Skeletal muscle cell (primary cell): ENCODE results near the gene KLF13.

Experiments used
- DNase-seq: peaks from one replicate; pipeline ENCODE4 v3.0.0-alpha.2; 2010; ENCODE audit warnings: low read depth
- H3K4me3 ChIP-seq: 2 replicates; pipeline ENCODE4 v1.5.1; 2011; ENCODE audit warnings: low read depth, mild to moderate bottlenecking, control low read depth, low read length, moderate library complexity

Gene KLF13

GRCh38 chr15:31328969-31329639 is 2.5 kb downstream of the KLF13 start:
- peak overlapping the region; percentile 76 for H3K4me3 ChIP-seq
- DNase-seq = no peak

GRCh38 chr15:31329640-31330010 is 3.0 kb downstream of the KLF13 start:
- peak overlapping the region; percentile 76 for H3K4me3 ChIP-seq

GRCh38 chr15:31330111-31330785 is 3.6 kb downstream of the KLF13 start:
- DNase-seq = no peak
- no peak overlapping the region for H3K4me3 ChIP-seq

More at GRCh38 chr15:31329640-31330010, 3.0 kb downstream of the KLF13 start:
- DNase-seq = no peak

- DNase-seq = no peak
- no peak overlapping the region for H3K4me3 ChIP-seq
These were observed 4.2 kb downstream of the KLF13 start for GRCh38 chr15:31330836-31331235.

- H3K4me3 ChIP-seq = no peak overlapping the region
- DNase-seq = no peak
These were observed 4.8 kb downstream of the KLF13 start for GRCh38 chr15:31331389-31331788.

- H3K4me3 ChIP-seq = no peak overlapping the region
- no peak for DNase-seq
These were observed 5.5 kb downstream of the KLF13 start for GRCh38 chr15:31332020-31332680.

- no peak for DNase-seq
- no peak overlapping the region for H3K4me3 ChIP-seq
These were observed 6.0 kb downstream of the KLF13 start for GRCh38 chr15:31332681-31333071.

GRCh38 chr15:31333119-31333518 is 6.5 kb downstream of the KLF13 start:
- no peak overlapping the region for H3K4me3 ChIP-seq
- DNase-seq = no peak

GRCh38 chr15:31333820-31334219 is 7.2 kb downstream of the KLF13 start:
- DNase-seq = no peak
- H3K4me3 ChIP-seq = no peak overlapping the region

GRCh38 chr15:31335989-31336592 is 9.5 kb downstream of the KLF13 start:
- no peak for DNase-seq
- no peak overlapping the region for H3K4me3 ChIP-seq

GRCh38 chr15:31336593-31337295 is 10.1 kb downstream of the KLF13 start:
- DNase-seq = no peak
- H3K4me3 ChIP-seq = no peak overlapping the region

GRCh38 chr15:31337352-31338031 is 10.9 kb downstream of the KLF13 start:
- no peak overlapping the region for H3K4me3 ChIP-seq
- no peak for DNase-seq

- no peak for DNase-seq
- H3K4me3 ChIP-seq = no peak overlapping the region
These were observed 11.8 kb downstream of the KLF13 start for GRCh38 chr15:31338318-31338878.

- no peak overlapping the region for H3K4me3 ChIP-seq
- DNase-seq = no peak
These were observed 12.4 kb downstream of the KLF13 start for GRCh38 chr15:31338879-31339557.

- no peak overlapping the region for H3K4me3 ChIP-seq
- DNase-seq = no peak
These were observed 12.9 kb downstream of the KLF13 start for GRCh38 chr15:31339558-31339895.

GRCh38 chr15:31340047-31340446 is 13.4 kb downstream of the KLF13 start:
- no peak for DNase-seq
- no peak overlapping the region for H3K4me3 ChIP-seq

GRCh38 chr15:31340592-31340991 is 14.0 kb downstream of the KLF13 start:
- H3K4me3 ChIP-seq = no peak overlapping the region
- no peak for DNase-seq

GRCh38 chr15:31341071-31341470 is 14.4 kb downstream of the KLF13 start:
- H3K4me3 ChIP-seq = no peak overlapping the region
- DNase-seq = no peak
